Measurements from ENCODE around the gene ANKRD10. TPM values are rescaled to one million over a fixed set of nuclear protein-coding genes. Genes with fewer than 3 reads are reported as not detected.
"Not testable (repeated sequence)": the region's sequence is repeated elsewhere in the genome, so short reads cannot be mapped to it uniquely, and the experiment has no call there.

The ANKRD10 gene
- total and polyA plus RNA-seq, 2 experiments from 2014 or later: 250 to 277 TPM

DNA sequence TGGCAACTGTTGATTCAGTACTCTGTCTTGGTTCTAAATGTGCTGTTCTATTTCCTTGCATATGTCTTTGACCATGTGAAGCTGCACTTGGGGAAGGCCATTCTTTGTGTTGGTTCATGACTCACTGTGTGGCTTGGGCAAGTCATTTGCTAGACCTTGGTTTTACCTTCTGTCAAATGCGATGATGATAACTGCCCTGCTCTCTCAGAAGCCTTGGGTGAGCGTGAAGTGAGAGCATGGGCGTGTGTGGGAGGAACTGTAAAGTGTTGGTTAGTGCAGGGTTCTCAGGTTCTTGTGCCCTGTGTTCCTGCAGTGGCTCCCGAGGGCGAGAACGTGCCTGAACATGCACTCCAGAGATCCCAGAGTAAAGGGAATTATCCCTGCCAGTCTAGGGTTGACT is 37.3 kb upstream of the ANKRD10 start:
- not testable (repeated sequence) for DNase-seq (ENCODE audit: low spot score); H3K4me3 ChIP-seq; H3K4me1 ChIP-seq (ENCODE audit: insufficient read depth); H3K4me2 ChIP-seq; H3K36me3 Mint-ChIP-seq (ENCODE audit: low read depth); ATAC-seq; H3K27ac ChIP-seq (ENCODE audit: low read depth); H4K20me1 ChIP-seq (replicated peaks; ENCODE audit: insufficient read depth); H3F3A ChIP-seq (replicated peaks; ENCODE audit: low read depth); H3K4me1 Mint-ChIP-seq; H3K79me2 ChIP-seq (replicated peaks; ENCODE audit: insufficient read depth); H3K4me3 Mint-ChIP-seq; H2AFZ ChIP-seq; H3K27me3 Mint-ChIP-seq (ENCODE audit: insufficient read depth, low read depth, poor library complexity); H3K9me3 Mint-ChIP-seq; H3K9me2 ChIP-seq (ENCODE audit: insufficient read depth); H3K36me3 ChIP-seq (ENCODE audit: insufficient read depth); H3K27ac Mint-ChIP-seq; H3K27me3 ChIP-seq (ENCODE audit: insufficient read depth)

DNA sequence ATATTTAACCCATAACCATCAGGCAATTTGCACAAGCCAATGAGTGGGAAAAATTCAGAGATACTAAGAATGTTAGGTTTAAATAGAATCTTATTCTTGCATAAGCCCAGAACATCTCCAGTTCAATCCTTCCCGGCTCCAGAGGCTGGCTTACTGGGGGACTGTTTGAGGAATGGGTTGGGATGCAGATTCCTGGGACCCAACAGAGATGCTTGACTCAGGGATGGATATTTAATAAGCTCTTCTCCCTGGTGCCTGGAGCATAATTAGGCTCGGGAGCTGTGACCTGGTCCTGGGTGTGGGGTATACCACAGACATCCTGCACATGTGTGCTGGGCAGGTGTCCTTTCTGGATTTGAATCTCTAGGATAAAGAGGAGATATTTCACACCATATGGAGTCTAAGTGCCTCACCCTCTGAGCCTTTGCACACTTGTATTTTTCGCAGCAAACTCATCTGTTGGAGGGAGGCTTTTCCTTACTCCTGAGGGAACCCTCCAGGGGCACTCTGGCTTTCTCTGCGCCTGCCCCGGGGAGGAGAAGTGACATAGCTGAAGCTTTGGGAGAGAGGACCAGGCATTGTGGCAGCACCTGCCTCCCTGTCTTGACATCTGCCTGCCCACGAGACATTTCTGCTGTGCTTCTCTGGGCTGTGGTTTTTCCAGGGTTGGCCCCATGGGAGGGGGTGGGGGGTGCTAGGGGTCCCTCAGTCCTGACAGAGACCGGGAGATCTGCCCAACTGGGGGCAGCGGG is 36.1 kb upstream of the ANKRD10 start:
- H3K4me3 Mint-ChIP-seq: no peak overlapping the region
- no peaks in the 10 kb centered on the region for H3K27me3 Mint-ChIP-seq (ENCODE audit: insufficient read depth, low read depth, poor library complexity)
- Histone ChIP-seq H3K36me3 (ENCODE audit: insufficient read depth) (no peaks in the 10 kb centered on the region), H3K27ac (ENCODE audit: low read depth) (no peak overlapping the region), H3K9me2 (ENCODE audit: insufficient read depth) (peaks cover 5% of the 10 kb centered on the region; the same call in 1 of the 2 replicates), H4K20me1 (replicated peaks; ENCODE audit: insufficient read depth) (no peaks in the 10 kb centered on the region), H3K27me3 (ENCODE audit: insufficient read depth) (no peaks in the 10 kb centered on the region), H2AFZ (no peak overlapping the region), H3K4me2 (no peak overlapping the region), H3K4me1 (ENCODE audit: insufficient read depth) (no peaks in the 10 kb centered on the region), H3K79me2 (replicated peaks; ENCODE audit: insufficient read depth) (no peaks in the 10 kb centered on the region), H3F3A (replicated peaks; ENCODE audit: low read depth) (no peaks in the 10 kb centered on the region), H3K4me3 (no peak overlapping the region)
- DNase-seq (ENCODE audit: low spot score) (no peak), ATAC-seq (no peak)
- H3K36me3 Mint-ChIP-seq (ENCODE audit: low read depth): no peaks in the 10 kb centered on the region
- H3K27ac Mint-ChIP-seq: no peak overlapping the region
- no peaks in the 10 kb centered on the region; the same call in 2 of the 3 replicates for H3K4me1 Mint-ChIP-seq
- no peaks in the 10 kb centered on the region for H3K9me3 Mint-ChIP-seq
- TF ChIP-seq ZNF331 (CRISPR knock-in tag; IDR thresholded peaks at IDR 0.05; ENCODE audit: low read depth) (no peak), POLR2AphosphoS5 (IDR thresholded peaks at IDR 0.05; ENCODE audit: low read depth) (no peak), STAT1 (IDR thresholded peaks at IDR 0.05; ENCODE audit: unreplicated experiment) (no peak), NANOG (IDR thresholded peaks at IDR 0.05; ENCODE audit: borderline replicate concordance) (no peak), EZH2 (IDR thresholded peaks at IDR 0.05; ENCODE audit: low read depth, unreplicated experiment) (no peak), EZH2phosphoT487 (IDR thresholded peaks at IDR 0.05; ENCODE audit: unreplicated experiment) (no peak)
- TF ChIP-seq, protein P1, sequence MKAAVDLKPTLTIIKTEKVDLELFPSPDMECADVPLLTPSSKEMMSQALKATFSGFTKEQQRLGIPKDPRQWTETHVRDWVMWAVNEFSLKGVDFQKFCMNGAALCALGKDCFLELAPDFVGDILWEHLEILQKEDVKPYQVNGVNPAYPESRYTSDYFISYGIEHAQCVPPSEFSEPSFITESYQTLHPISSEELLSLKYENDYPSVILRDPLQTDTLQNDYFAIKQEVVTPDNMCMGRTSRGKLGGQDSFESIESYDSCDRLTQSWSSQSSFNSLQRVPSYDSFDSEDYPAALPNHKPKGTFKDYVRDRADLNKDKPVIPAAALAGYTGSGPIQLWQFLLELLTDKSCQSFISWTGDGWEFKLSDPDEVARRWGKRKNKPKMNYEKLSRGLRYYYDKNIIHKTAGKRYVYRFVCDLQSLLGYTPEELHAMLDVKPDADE (IDR thresholded peaks at IDR 0.05): no peak
- TF ChIP-seq, protein P2, sequence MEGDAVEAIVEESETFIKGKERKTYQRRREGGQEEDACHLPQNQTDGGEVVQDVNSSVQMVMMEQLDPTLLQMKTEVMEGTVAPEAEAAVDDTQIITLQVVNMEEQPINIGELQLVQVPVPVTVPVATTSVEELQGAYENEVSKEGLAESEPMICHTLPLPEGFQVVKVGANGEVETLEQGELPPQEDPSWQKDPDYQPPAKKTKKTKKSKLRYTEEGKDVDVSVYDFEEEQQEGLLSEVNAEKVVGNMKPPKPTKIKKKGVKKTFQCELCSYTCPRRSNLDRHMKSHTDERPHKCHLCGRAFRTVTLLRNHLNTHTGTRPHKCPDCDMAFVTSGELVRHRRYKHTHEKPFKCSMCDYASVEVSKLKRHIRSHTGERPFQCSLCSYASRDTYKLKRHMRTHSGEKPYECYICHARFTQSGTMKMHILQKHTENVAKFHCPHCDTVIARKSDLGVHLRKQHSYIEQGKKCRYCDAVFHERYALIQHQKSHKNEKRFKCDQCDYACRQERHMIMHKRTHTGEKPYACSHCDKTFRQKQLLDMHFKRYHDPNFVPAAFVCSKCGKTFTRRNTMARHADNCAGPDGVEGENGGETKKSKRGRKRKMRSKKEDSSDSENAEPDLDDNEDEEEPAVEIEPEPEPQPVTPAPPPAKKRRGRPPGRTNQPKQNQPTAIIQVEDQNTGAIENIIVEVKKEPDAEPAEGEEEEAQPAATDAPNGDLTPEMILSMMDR (conservative IDR thresholded peaks at IDR 0.05; ENCODE audit: low read depth in 2 of 2): no peak
- TF ChIP-seq, protein P3, sequence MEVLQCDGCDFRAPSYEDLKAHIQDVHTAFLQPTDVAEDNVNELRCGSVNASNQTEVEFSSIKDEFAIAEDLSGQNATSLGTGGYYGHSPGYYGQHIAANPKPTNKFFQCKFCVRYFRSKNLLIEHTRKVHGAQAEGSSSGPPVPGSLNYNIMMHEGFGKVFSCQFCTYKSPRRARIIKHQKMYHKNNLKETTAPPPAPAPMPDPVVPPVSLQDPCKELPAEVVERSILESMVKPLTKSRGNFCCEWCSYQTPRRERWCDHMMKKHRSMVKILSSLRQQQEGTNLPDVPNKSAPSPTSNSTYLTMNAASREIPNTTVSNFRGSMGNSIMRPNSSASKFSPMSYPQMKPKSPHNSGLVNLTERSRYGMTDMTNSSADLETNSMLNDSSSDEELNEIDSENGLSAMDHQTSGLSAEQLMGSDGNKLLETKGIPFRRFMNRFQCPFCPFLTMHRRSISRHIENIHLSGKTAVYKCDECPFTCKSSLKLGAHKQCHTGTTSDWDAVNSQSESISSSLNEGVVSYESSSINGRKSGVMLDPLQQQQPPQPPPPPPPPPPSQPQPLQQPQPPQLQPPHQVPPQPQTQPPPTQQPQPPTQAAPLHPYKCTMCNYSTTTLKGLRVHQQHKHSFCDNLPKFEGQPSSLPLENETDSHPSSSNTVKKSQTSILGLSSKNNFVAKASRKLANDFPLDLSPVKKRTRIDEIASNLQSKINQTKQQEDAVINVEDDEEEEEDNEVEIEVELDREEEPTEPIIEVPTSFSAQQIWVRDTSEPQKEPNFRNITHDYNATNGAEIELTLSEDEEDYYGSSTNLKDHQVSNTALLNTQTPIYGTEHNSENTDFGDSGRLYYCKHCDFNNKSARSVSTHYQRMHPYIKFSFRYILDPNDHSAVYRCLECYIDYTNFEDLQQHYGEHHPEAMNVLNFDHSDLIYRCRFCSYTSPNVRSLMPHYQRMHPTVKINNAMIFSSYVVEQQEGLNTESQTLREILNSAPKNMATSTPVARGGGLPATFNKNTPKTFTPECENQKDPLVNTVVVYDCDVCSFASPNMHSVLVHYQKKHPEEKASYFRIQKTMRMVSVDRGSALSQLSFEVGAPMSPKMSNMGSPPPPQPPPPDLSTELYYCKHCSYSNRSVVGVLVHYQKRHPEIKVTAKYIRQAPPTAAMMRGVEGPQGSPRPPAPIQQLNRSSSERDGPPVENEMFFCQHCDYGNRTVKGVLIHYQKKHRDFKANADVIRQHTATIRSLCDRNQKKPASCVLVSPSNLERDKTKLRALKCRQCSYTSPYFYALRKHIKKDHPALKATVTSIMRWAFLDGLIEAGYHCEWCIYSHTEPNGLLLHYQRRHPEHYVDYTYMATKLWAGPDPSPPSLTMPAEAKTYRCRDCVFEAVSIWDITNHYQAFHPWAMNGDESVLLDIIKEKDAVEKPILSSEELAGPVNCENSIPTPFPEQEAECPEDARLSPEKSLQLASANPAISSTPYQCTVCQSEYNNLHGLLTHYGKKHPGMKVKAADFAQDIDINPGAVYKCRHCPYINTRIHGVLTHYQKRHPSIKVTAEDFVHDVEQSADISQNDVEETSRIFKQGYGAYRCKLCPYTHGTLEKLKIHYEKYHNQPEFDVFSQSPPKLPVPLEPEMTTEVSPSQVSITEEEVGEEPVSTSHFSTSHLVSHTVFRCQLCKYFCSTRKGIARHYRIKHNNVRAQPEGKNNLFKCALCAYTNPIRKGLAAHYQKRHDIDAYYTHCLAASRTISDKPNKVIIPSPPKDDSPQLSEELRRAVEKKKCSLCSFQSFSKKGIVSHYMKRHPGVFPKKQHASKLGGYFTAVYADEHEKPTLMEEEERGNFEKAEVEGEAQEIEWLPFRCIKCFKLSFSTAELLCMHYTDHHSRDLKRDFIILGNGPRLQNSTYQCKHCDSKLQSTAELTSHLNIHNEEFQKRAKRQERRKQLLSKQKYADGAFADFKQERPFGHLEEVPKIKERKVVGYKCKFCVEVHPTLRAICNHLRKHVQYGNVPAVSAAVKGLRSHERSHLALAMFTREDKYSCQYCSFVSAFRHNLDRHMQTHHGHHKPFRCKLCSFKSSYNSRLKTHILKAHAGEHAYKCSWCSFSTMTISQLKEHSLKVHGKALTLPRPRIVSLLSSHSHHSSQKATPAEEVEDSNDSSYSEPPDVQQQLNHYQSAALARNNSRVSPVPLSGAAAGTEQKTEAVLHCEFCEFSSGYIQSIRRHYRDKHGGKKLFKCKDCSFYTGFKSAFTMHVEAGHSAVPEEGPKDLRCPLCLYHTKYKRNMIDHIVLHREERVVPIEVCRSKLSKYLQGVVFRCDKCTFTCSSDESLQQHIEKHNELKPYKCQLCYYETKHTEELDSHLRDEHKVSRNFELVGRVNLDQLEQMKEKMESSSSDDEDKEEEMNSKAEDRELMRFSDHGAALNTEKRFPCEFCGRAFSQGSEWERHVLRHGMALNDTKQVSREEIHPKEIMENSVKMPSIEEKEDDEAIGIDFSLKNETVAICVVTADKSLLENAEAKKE (CRISPR knock-in tag; IDR thresholded peaks at IDR 0.05): no peak
